AG09319 (cell line): Measurements from ENCODE around the gene RUFY1.
A peak's percentile ranks its signal among the peaks of the same experiment; 100 is the strongest.
"Not testable (repeated sequence)": the region's sequence is repeated elsewhere in the genome, so short reads cannot be mapped to it uniquely, and the experiment has no call there.

Source experiments
- DNase-seq: peaks from one replicate; pipeline ENCODE4 v3.0.0-alpha.2; 2010; ENCODE audit warnings: low read depth; ENCODE audit errors: extremely low read depth
- CTCF ChIP-seq: IDR thresholded peaks from 2 replicates; pipeline ENCODE4 v1.5.1; 2011; ENCODE audit warnings: low read depth, mild to moderate bottlenecking, inconsistent platforms, low read length, moderate library complexity

Gene RUFY1

GRCh38 chr5:179554981-179555380, 4.6 kb downstream of the RUFY1 start:
- no peak for TF ChIP-seq CTCF
- no peak for DNase-seq

- DNase-seq, result not testable (repeated sequence)
These were observed 8.0 kb downstream of the RUFY1 start for GRCh38 chr5:179558261-179558799.

- no peak for DNase-seq
- no peak for TF ChIP-seq CTCF
These were observed 8.6 kb downstream of the RUFY1 start for GRCh38 chr5:179558932-179559283.

GRCh38 chr5:179559284-179560252, 9.2 kb downstream of the RUFY1 start:
- TF ChIP-seq CTCF, result no peak
- peak; percentile 96 for DNase-seq

GRCh38 chr5:179564526-179564925, 14.2 kb downstream of the RUFY1 start:
- DNase-seq, result no peak
- no peak for TF ChIP-seq CTCF

- no peak for DNase-seq
- TF ChIP-seq CTCF, result no peak
These were observed 18.4 kb downstream of the RUFY1 start for GRCh38 chr5:179568721-179569120.

- DNase-seq, result no peak
- no peak for TF ChIP-seq CTCF
These were observed 22.0 kb downstream of the RUFY1 start for GRCh38 chr5:179572386-179572785.
